ENCODE data around the gene ATP1B1. TPM values are rescaled to one million over a fixed set of nuclear protein-coding genes. Genes with fewer than 3 reads are reported as not detected.

ATP1B1 gene
- total RNA-seq, 1 donor from 2014 or later: 30.7 TPM

- no peak for DNase-seq (ENCODE audit: low spot score)
- H3K4me3 ChIP-seq: no peak overlapping the region
- Mint-ChIP-seq H3K4me1 (no peaks in the 10 kb centered on the region), H3K36me3 (no peaks in the 10 kb centered on the region), H3K4me3 (no peak overlapping the region), H3K27me3 (ENCODE audit: insufficient read depth, low read depth) (no peaks in the 10 kb centered on the region), H3K27ac (no peak overlapping the region), H3K9me3 (no peaks in the 10 kb centered on the region)
- no peaks in the 10 kb centered on the region for H3K27me3 ChIP-seq
- H3F3A ChIP-seq (ENCODE audit: low read depth): no peaks in the 10 kb centered on the region
- H3K36me3 ChIP-seq: no peaks in the 10 kb centered on the region
- H3K9ac ChIP-seq: no peak overlapping the region
- TF ChIP-seq CTCF (IDR thresholded peaks at IDR 0.05) (no peak), EZH2 (IDR thresholded peaks at IDR 0.05) (no peak), EZH2phosphoT487 (IDR thresholded peaks at IDR 0.05) (no peak)
- no peak overlapping the region for H3K27ac ChIP-seq
- no peaks in the 10 kb centered on the region for H4K20me1 ChIP-seq (ENCODE audit: low read depth)
- H3K79me2 ChIP-seq (ENCODE audit: low read depth): no peaks in the 10 kb centered on the region
- no peak overlapping the region for H2AFZ ChIP-seq (replicated peaks)
- H3K4me2 ChIP-seq: no peak overlapping the region
- no peaks in the 10 kb centered on the region for H3K4me1 ChIP-seq
- H3K9me3 ChIP-seq (ENCODE audit: low read depth): no peaks in the 10 kb centered on the region
Observed at GRCh38 chr1:169078163-169078883, 28.2 kb upstream of the ATP1B1 start.

- no peaks in the 10 kb centered on the region for H3K9me3 Mint-ChIP-seq
Observed at GRCh38 chr1:169081503-169082123, 24.9 kb upstream of the ATP1B1 start.

GRCh38 chr1:169085911-169086310, 20.6 kb upstream of the ATP1B1 start:
- H3K4me3 Mint-ChIP-seq: no peak overlapping the region
- H3K27ac ChIP-seq: no peak overlapping the region

More at GRCh38 chr1:169081503-169082123, 24.9 kb upstream of the ATP1B1 start:
- DNase-seq (ENCODE audit: low spot score): no peak
- no peaks in the 10 kb centered on the region for H3K27me3 ChIP-seq
- Mint-ChIP-seq H3K27ac (no peak overlapping the region), H3K4me1 (no peaks in the 10 kb centered on the region), H3K27me3 (ENCODE audit: insufficient read depth, low read depth) (peaks cover 2% of the 10 kb centered on the region), H3K36me3 (no peaks in the 10 kb centered on the region), H3K4me3 (no peak overlapping the region)
- H3F3A ChIP-seq (ENCODE audit: low read depth): no peaks in the 10 kb centered on the region
- H3K27ac ChIP-seq: no peak overlapping the region
- H3K79me2 ChIP-seq (ENCODE audit: low read depth): no peaks in the 10 kb centered on the region
- H3K36me3 ChIP-seq: no peaks in the 10 kb centered on the region
- no peak for TF ChIP-seq EZH2phosphoT487 (IDR thresholded peaks at IDR 0.05)
- TF ChIP-seq CTCF (IDR thresholded peaks at IDR 0.05): no peak
- TF ChIP-seq EZH2 (IDR thresholded peaks at IDR 0.05): no peak
- H3K4me3 ChIP-seq: no peak overlapping the region
- no peaks in the 10 kb centered on the region for H3K4me1 ChIP-seq
- peak overlapping the region; percentile 46 for H2AFZ ChIP-seq (replicated peaks)
- no peak overlapping the region for H3K9ac ChIP-seq
- H3K4me2 ChIP-seq: no peak overlapping the region
- no peaks in the 10 kb centered on the region for H4K20me1 ChIP-seq (ENCODE audit: low read depth)
- no peaks in the 10 kb centered on the region for H3K9me3 ChIP-seq (ENCODE audit: low read depth)

More at GRCh38 chr1:169085911-169086310, 20.6 kb upstream of the ATP1B1 start:
- Histone ChIP-seq H3K4me3 (no peak overlapping the region), H3F3A (ENCODE audit: low read depth) (peaks cover 10% of the 10 kb centered on the region), H2AFZ (replicated peaks) (no peak overlapping the region), H3K79me2 (ENCODE audit: low read depth) (no peaks in the 10 kb centered on the region), H3K4me2 (no peak overlapping the region), H3K9ac (no peak overlapping the region), H3K27me3 (no peaks in the 10 kb centered on the region), H4K20me1 (ENCODE audit: low read depth) (no peaks in the 10 kb centered on the region), H3K36me3 (no peaks in the 10 kb centered on the region), H3K4me1 (peaks cover 4% of the 10 kb centered on the region), H3K9me3 (ENCODE audit: low read depth) (no peaks in the 10 kb centered on the region)
- Mint-ChIP-seq H3K9me3 (no peaks in the 10 kb centered on the region), H3K36me3 (no peaks in the 10 kb centered on the region), H3K27me3 (ENCODE audit: insufficient read depth, low read depth) (peaks cover 2% of the 10 kb centered on the region), H3K4me1 (peaks cover 4% of the 10 kb centered on the region), H3K27ac (peak overlapping the region; percentile 65)
- no peak for DNase-seq (ENCODE audit: low spot score)
- TF ChIP-seq EZH2 (IDR thresholded peaks at IDR 0.05) (no peak), EZH2phosphoT487 (IDR thresholded peaks at IDR 0.05) (no peak), CTCF (IDR thresholded peaks at IDR 0.05) (no peak)
